ENCODE measurements around the gene NFATC3.

DNA sequence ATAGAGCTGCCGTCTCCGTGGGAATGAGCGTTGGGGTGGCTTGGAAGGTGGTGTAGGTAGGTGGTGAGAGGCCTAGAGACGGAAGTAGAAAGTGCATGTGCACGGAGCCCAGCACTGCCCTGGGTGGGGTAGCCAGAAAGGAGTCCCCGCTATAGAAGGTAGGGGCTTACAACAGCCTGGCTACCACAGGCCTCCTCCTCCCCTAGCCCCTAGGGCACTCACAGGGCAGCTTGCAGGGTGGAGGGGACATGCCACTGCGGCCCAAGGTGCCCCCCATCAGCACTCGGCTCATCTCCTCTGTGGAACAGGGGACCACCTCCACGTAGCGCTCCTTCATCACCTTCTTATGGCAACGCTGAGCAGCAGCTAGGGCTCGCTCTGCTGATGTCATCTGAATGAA is 145.8 kb downstream of the NFATC3 start:
- TF ChIP-seq, protein P1, sequence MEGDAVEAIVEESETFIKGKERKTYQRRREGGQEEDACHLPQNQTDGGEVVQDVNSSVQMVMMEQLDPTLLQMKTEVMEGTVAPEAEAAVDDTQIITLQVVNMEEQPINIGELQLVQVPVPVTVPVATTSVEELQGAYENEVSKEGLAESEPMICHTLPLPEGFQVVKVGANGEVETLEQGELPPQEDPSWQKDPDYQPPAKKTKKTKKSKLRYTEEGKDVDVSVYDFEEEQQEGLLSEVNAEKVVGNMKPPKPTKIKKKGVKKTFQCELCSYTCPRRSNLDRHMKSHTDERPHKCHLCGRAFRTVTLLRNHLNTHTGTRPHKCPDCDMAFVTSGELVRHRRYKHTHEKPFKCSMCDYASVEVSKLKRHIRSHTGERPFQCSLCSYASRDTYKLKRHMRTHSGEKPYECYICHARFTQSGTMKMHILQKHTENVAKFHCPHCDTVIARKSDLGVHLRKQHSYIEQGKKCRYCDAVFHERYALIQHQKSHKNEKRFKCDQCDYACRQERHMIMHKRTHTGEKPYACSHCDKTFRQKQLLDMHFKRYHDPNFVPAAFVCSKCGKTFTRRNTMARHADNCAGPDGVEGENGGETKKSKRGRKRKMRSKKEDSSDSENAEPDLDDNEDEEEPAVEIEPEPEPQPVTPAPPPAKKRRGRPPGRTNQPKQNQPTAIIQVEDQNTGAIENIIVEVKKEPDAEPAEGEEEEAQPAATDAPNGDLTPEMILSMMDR (IDR thresholded peaks at IDR 0.05), result no peak
- no peak for TF ChIP-seq POLR2A (IDR thresholded peaks at IDR 0.05)

Measured in sigmoid colon (tissue), 3 donors.